ENCODE data around the gene ENDOD1.
A peak's percentile ranks its signal among the peaks of the same experiment; 100 is the strongest.

The ENDOD1 gene

DNA sequence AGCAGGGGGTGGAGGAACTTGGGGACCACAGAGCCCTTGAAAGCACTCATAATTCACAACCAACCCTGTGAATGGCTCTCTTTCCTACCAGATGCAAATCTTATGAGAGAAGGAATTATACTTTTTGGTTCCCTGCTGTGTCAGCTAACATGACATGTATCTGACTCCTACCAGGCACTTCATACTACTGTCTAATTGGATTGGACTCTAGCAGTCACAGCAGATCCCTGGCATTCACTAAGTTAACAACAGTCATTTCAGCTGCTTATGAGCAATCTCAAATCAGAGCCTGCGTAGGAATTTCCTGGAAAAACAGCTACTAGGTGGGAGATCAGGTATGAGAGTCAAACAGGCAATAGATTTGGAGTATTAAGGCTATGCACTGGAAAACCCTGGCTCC, 11.1 kb upstream of the ENDOD1 start:
- DNase-seq = peak; percentile 48

DNA sequence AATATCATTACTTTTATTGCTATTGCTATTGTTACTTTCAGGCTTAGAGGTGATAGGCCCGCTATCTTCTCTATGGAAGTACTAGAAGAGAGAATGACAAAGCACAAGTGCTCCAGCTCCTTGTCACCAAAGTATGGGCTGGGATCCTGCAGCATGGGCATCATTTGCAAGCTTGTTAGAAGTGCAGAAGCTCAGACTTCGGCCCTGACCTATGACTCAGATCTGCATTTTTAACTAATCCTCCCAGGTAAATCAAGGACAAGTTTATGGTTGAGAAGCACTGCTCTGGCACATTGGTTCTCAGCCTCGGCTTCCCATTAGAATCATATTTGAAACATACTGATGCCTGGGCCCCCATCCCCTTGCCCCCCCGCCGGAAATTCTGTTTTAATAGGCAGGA, 8.6 kb upstream of the ENDOD1 start:
- DNase-seq = no peak

DNA sequence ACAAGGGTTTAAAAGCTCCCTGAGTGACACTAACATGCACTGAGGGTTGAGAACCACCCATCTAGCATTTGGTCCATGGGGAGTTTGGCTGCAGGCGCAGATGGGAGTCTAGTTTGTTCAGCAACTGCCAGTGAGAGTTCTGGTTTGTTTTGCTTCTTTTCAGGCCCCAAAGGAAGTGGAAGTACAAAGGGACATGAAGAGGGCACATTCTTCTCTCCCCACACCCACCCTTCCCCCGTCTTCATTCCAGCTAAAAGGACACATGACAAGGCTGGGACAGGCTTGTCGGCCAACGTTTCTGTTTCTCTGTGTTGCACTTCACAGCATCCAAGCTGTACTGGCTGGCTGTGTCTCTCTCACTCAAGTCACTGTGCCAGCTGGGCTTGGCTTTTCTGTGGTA, 8.2 kb upstream of the ENDOD1 start:
- DNase-seq = no peak

DNA sequence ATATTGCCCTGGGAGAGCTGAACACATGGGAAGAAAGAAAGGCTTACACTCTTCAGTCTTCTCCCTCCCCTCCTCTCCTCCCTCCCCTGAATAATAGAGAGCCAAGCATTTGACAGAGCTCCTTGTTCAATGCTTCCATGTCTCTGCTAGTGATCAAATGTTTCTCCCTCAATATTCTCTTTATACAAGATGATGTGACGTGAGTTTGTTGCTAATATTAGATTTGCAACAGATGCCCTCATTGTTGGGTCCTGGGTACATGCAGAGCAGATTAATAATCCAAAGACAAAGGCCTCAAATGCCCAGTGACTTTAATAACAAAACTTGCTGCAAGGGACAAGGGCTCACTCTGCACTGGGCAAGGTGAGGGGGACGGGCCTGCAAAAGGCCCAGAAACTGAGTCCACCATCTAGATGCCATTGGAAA, 7.1 kb upstream of the ENDOD1 start:
- no peak for DNase-seq

DNA sequence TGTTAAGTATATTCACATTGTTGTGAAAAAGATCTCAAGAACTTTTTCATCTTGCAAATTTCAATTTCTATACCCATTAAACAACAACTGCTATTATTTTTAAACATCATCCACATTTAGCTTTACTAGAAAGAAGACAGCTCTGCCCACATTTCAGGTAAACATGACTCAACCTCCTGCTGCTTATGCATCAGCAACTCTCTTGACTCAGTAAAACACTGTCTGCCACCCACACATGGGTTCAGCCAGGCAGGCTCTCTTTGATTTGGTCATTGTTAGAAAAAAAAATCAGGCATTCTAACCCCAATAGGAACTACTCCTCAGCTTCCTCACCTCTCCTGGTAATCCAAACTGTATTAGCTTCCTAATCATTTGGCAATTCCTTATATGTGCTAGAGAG, 5.1 kb upstream of the ENDOD1 start:
- no peak for DNase-seq

DNA sequence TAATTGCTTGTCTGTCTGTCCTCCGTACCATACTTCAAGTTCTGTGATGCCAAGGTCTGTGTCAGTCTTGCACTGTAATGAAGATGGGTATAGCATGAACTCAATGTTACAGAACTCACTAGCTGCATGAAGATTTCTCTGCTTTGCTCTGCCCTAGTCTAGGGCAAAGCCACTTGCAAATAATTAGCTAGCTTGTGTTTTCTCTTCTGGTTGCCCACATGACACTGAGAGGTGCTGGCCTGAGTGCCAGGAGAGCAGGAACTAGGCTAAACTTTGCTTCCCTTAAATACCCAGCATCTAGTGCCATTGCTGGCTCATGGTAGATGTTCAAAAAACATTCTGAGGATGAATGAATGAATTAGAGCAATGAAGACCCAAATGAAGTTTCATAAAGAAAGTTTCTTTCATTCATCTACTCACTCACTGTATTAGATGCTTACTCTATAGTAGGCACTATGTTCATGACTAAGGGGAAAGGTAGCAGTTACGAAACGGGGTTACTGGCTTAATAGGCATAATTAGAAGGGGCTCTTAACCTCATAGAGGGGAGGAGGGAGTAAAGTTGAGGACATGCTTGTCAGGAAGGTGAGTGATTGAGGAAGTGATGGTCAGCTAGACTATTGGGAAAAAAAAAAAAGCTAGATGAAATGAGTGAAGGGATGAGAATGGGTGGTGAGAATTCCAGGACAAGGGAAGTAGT, 4.4 kb upstream of the ENDOD1 start:
- no peak for DNase-seq

DNA sequence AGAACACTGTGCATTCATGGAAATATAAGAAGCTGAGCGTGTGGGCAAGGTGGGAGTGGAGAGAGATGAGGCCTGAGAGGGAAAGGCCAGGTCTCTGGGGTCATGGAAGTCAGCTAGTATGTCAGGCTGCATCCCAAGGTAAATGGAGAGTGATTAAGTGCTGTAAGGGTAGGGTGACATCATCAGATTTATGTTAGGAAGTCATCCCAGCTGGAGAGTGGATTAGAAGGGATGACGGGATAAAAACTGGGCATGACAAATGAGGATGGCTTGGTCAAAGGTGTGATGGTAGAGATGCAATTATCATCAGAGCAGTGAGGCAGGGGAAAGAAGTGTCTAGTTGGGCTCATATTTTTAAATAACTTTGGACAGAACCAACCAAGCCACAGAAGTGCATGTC, 3.5 kb upstream of the ENDOD1 start:
- DNase-seq = peak; percentile 55

DNA sequence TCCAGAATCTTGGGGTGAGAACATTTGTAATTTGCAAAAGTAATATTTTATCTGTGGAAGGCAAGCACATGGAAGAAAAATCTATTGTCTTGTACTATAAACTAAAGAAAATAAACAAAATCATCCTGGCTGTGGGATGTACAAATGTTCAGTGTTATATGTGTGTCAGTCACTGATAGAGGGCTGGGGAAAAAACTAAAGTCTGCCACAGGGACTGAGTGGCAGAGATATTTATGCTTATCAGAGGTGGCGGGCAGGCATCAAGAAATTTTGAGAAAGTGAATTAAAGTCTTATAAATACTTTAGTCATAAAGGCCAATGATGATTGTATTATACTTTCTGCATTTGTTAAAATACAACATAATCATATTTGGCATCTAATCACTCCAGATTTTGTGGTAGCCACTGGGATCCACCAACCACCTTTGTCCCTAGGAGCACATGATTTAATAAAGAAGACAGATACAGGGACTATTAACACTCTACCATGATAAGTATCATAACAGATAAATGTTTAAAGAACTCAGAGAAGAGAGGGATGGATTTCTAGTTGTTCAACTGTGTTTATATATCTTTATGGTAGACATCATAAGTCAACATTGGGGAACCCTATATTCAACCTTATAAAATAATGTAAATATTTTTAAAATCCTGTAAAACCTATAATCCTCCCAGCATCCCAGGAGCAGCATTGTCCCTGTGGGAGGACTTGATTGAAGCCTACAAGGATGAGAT, 2.6 kb upstream of the ENDOD1 start:
- no peak for DNase-seq

DNA sequence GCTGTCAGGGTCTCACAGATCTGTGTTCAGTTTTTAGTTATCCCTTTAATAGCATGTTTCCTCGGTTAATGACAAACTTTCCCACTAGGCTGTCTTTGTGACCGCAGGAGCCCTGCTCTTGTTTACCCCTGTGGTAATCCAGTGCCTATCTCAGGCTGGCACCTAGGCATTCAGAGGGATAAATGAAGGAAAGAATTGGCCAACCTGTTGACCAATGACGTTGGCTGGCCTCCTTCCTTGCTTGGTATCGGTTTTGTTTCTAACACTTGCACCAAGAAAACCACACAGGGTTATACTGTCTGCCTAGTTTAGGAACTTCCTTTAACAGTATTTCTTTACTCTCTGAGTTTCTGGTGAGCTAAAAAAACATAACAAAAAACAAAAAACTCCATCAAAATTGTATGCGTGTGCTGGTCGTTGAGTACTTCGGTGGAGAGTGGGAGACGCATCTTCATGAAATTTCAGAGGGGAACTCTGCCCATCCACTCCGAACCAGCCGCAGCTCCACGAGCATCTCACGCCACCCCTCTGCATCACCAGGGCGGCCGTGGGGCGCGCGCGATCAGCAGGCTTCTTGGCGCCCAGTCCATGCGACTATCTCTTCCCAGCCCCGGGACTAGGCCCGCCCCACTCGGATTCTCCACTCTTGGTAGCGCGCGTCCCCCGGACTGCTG, 563 bp upstream of the ENDOD1 start:
- no peak for DNase-seq

DNA sequence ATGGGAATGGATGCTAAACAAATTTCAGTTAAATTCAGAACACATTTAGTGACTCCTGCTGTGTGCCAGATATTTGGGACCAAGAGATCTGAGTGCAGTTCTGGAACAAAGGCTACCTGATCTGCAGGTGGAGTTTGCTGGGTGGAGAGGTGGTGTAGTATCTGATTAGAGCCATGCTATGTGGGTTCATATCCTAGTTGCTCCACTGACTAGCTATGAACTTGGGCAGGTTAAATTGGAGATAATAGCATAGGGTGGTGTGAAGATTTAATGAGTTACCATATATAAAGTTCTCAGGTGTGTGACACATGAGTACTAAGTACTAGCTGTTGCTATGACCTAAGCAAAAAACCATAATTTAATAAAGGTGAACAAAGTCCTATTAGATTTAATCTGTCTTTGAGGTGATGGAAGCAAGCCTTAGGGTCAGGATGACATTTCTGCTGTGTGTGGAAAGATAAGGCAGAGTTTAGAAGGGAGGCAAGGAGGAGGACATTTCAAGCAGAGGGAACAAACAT, 2.1 kb downstream of the ENDOD1 start:
- DNase-seq = no peak

DNA sequence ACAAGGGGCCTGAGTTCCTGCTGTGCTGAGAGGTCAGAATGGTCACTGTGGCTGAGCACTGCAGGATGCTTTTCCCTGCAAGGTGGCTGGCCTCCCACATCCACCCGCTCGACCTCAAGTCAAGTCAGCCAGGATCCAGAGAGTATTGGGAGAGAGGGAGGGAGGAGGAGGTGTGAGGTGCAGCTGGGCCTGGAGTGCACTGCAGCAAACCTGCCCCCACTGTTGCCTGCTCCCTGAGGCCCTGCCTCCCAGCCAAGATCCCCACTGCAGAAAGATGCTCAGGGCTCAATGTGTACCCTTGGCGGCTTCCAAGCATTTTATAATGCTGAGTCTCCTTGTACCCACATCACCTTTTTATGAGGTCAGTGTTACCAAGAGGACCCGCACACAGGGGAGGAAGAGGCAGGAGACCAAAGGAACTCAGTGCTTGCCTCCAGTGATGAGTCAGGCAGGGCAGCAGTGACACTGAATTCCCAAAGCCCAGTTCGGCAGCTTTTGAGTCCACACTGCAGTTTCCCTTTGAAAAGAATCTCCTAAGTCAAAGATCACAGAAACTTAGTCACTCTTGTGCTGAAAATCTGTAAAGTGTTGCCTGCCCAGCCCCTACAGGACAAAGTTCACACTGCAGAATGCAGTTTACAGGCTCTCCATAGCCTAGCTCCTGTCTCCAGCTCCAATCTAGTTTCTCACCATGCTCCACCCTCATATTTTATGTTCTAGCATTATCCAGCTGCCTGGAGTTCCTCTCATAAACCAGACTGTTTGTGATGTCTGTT, 3.1 kb downstream of the ENDOD1 start:
- peak; percentile 13 for DNase-seq

DNA sequence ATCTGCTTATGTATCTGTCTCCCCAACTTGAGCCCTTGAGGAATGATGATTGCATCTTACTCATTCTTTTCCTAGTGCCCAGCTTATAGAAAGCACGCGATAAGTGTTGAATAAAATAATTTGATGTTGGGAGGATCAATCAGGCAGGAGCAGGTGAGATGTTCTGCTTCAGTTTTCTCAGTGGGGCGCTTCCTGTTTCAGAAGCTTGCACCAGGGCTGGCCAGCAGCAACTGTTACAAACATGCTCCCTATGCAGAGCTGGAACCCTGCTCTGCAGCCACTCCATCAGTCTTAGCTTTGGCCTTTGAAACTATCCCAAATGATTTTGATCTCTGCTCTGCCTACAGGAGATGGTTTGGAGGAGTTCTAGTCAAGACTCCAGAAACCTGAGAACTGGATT, 3.9 kb downstream of the ENDOD1 start:
- DNase-seq = no peak

DNA sequence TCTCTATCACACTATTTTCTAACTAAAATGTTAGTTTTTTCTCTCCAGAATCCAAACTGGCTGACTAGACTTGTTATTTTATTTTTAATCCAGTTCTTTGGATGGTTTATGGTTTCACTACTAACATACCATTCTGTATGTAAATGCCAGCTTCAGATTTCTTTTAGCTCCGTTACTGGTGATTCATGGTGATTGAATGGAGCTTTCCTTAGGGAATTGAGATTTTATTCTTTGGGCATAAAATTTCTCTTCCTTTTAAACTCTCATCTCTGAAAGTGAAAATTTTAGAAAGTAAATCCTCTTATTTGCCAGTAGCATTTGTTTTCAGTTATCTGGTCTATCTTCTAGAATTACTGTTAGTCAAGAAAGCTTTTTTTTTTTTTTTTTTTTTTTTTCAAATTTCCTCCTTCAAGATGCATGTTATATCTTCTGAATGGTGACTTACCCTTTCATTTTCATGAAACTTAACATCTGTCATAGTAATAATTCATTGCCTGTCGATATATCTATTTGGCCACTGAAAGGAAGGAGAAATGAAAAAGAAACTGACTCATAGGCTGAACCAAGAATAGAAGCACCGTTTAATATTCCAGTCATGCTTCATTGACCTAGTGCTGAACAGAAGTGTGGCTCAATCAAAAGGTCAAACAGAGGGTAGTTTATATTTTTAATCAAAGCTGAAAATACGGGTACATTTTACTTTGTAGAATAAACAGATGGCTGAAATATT, 6.4 kb downstream of the ENDOD1 start:
- no peak for DNase-seq

DNA sequence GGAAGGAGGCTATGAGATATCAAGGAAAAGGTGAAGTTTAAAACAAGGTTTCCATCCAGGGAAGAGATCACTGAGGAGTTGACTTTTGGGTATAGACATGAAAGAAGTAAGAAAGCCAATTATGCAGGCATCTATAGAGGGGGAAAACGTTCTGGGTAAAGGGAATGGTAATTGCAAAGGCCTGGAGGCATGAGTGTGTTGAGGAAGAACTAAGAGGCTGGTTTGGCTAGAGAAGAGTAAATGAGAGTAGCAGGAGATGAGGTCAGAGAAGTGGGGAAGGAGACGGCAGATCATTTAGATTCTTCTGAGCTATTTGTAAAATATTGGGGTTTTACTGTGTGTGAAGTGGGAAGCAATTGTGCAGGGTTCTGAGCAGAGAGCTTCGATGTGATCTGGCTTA, 7.6 kb downstream of the ENDOD1 start:
- DNase-seq = no peak

DNA sequence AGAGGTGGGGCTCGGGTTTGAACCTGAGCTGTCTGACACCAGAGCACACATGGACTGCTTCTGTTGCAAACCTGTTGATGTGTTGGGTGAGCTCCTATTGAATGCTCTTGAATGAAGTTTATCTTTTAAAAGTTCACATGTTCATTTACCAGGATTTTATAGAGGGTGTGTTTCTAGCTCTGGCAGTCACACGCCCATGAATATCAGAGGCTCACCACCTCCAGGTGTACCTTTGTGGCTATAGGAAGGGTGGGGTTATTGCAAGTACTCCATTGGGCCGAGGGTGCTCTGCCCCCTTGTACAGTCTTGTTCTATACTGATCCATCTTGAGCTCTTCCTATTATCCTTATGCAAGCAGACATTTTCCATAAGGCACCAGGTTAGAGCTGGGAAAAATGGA, 9.2 kb downstream of the ENDOD1 start:
- DNase-seq = no peak

DNA sequence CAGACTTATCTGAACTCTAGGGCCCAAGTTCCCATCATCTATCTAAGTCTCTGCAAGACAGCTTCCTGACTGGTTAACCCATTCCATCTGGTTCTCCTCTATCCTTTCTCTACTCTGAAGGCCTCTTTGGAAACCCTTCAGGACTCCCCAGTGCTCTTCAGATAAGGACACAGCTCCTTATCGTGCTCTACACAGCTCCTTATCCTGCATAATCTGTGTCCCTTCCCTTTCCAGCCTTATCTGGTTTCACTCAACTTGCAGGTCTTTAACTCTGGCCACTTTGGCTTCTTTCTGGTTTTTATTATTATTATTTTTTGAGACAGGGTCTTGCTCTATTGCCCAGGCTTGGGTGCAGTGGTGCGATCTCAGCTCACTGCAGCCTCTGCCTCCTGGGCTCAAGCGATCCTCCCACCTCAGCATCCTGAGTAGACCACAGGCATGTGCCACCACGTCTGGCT, 10.6 kb downstream of the ENDOD1 start:
- DNase-seq = no peak

DNA sequence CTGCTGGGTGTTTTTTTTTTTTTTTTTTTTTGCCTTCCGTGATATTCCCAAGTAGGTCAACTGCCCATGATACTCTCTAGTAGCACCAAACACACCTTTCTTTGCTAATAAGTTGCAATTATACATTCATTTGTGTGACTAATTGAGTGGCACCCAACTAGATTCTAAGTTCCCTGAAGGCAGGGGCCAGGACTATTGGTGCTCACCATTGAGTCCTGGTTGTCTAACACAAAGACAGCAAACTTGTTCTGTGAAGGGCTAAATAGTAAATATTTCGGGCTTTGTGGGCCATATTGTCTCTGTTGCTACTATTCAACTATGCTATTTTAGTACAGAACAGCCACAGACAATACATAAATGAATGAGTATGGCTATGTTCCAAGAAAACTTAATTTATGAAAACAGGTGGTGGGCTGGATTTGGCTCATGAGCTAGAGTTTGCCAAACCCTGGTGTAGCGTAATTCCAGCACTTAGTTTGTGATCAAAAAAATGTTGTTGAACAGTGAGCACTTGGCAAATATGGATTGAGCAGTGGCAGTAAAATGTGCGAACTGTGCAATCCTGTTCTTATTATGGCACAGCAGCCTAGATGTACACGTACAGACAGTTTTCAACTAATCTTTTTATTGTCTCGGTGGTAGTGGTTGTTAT, 11.3 kb downstream of the ENDOD1 start:
- DNase-seq = no peak

DNA sequence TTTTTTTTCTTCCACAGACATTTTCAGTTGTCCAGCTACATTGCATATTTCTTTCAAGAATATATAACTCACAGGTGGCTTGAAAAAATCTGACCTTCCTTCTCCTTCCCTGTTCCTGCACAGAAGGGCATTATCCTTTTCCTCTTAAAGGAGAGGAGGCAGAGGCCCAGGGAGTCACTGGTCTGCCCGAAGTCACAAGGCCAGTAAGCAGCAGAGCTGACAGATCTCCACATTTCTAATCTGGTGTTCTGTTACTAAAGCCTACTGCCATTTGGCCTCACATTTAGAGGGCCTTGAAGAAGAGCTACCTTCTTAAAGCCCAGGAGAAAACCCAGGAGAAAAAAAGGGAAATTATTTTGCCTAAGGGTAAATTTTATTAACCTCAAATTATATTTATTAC, 12.3 kb downstream of the ENDOD1 start:
- DNase-seq = peak; percentile 35

DNA sequence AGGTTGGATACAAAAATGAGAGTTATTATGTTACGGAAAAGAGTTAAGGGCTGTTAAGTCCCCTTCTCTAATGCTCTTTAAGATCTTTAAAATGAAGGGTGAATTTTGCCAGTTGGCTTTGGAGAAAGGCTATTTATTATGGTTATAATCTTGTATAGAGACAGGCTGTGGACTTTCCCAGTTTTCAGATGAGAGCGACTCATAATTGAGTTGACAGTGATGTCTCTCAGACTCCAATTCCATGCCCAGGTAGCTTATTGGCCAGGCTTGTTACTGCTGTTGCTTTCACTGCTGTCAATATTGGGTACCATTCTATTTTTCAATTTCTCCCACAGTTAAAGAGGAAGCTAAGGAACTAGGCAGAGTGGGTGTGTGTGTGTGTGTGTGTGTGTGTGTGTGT, 13.1 kb downstream of the ENDOD1 start:
- no peak for DNase-seq

DNA sequence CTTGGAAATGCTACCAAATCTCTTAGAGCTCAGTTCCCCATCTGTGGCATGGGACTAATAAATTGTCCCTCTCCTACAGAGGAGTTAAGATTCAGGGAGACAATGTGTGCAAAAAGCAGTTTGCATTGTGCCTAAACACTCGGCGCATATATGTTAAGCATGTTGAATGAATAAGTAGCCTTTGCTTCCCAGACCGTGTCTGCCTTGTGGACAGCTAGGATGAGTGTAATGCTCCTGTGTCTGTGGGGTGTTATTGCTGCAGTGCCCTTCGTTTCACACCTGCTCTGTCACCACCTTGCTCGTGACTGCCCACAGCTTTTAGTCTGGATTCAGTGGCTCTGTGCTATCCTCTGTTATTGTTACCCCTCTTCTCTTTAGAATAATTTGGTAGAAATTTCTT, 14.1 kb downstream of the ENDOD1 start:
- DNase-seq = no peak

DNA sequence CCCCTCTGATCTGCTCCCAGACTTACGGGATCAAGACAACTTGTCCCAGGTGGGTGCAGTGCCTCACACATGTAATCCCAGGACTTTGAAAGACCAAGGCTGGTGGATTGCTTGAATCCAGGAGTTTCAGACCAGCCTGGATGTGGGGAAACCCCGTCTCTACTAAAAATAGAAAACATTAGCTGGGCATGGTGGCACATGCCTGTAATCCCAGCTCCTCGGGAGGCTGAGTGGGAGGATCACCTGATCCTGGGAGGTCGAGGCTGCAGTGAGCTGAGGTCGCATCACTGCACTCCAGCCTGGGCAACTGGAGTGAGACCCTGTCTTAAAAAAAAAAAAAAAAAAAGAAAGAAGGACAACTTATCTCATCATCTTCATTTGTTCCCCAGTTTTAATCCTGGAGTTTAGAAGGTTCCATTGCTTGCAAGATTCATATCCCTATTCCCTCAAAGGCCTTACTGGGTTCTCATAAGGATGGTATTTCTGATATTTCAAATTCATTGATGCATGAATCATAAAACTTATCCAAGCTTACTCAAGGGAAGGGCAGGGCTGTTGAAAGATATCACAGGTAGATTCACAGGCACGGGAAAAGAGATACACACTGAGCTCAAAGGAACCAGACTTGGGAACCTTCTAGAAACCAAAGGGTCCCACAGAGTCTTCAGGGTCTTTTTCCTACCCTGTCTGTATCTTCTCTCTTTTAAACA, 14.6 kb downstream of the ENDOD1 start:
- DNase-seq = no peak
